ENCODE data around the gene ATP13A1.
A peak's percentile ranks its signal among the peaks of the same experiment; 100 is the strongest.
"Not testable (repeated sequence)": the region's sequence is repeated elsewhere in the genome, so short reads cannot be mapped to it uniquely, and the experiment has no call there.

ATP13A1 gene

GRCh38 chr19:19613506-19613905 lies 50.0 kb downstream of the ATP13A1 start:
- Histone ChIP-seq H3K9me3 (ENCODE audit: severe bottlenecking) (no peaks in the 10 kb centered on the region), H3K36me3 (ENCODE audit: low read depth) (0 out of 2 replicates have a peak, but pooled peaks cover 2% of the 10 kb centered on the region), H3K27ac (ENCODE audit: poor library complexity, severe bottlenecking) (peak overlapping the region; percentile 61), H3K27me3 (ENCODE audit: insufficient read depth, poor library complexity, severe bottlenecking) (no peaks in the 10 kb centered on the region), H3K4me1 (ENCODE audit: insufficient read depth, poor library complexity, severe bottlenecking) (peaks cover 12% of the 10 kb centered on the region), H3K4me3 (ENCODE audit: severe bottlenecking) (no peak overlapping the region)
- DNase-seq (ENCODE audit: low spot score) (no peak), ATAC-seq (ENCODE audit: low read depth) (peak; percentile 85)
- TF ChIP-seq CTCF (IDR thresholded peaks at IDR 0.05; ENCODE audit: poor library complexity, severe bottlenecking) = no peak

DNA sequence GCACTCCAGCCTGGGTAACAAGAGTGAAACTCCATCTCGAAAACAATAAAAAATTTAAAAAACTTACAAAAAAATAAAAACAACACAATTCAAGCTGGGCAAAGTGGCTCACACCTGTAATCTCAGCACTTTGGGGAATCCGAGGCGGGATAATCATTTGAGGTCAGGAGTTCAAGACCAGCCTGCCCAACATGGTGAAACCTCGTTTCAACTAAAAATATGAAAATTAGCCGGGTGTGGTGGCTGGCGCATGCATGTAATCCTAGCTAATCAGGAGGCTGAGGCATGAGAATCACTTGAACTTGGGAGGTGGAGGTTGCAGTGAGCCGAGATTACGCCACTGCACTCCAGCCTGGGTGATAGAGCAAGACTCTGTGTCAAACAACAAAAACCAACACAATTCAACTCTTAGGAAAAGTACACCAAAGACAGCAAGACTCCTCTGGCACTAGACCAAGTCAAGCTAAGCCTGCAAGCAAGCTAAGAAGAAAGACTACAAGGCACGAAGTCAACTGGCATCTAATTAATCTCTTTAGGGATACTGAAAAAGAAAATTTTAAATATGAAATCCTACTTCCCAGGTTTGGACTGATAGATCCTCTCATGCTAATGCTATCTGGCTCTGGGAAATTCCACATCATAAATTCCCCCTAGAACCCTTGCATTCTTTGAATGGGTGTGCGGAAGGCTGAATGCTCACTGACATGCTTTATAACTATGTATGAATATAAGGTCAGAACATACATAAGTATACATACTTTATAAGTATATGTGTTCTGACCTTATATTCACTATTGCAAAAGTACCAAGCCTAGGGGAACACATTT lies 52.9 kb downstream of the ATP13A1 start:
- no peak for DNase-seq (ENCODE audit: low spot score)
- peaks cover 24% of the 10 kb centered on the region for H3K4me1 ChIP-seq (ENCODE audit: insufficient read depth, poor library complexity, severe bottlenecking)
- TF ChIP-seq CTCF (IDR thresholded peaks at IDR 0.05; ENCODE audit: poor library complexity, severe bottlenecking) = no peak
- no peak overlapping the region for H3K27ac ChIP-seq (ENCODE audit: poor library complexity, severe bottlenecking)
- peaks cover 6% of the 10 kb centered on the region; the same call in 1 of the 2 replicates for H3K36me3 ChIP-seq (ENCODE audit: low read depth)
- no peaks in the 10 kb centered on the region for H3K27me3 ChIP-seq (ENCODE audit: insufficient read depth, poor library complexity, severe bottlenecking)
- no peaks in the 10 kb centered on the region for H3K9me3 ChIP-seq (ENCODE audit: severe bottlenecking)
- no peak overlapping the region for H3K4me3 ChIP-seq (ENCODE audit: severe bottlenecking)
- no peak for ATAC-seq (ENCODE audit: low read depth)

GRCh38 chr19:19606686-19607085 lies 56.8 kb downstream of the ATP13A1 start:
- ATAC-seq (ENCODE audit: low read depth); H3K4me3 ChIP-seq (ENCODE audit: severe bottlenecking); H3K27me3 ChIP-seq (ENCODE audit: insufficient read depth, poor library complexity, severe bottlenecking); DNase-seq (ENCODE audit: low spot score); H3K36me3 ChIP-seq (ENCODE audit: low read depth); H3K9me3 ChIP-seq (ENCODE audit: severe bottlenecking): not testable (repeated sequence)
- H3K27ac ChIP-seq (ENCODE audit: poor library complexity, severe bottlenecking) = peak overlapping the region; percentile 56
- H3K4me1 ChIP-seq (ENCODE audit: insufficient read depth, poor library complexity, severe bottlenecking) = peaks cover 38% of the 10 kb centered on the region

GRCh38 chr19:19606021-19606420 lies 57.5 kb downstream of the ATP13A1 start:
- ATAC-seq (ENCODE audit: low read depth) = peak; percentile 75
- no peak for TF ChIP-seq CTCF (IDR thresholded peaks at IDR 0.05; ENCODE audit: poor library complexity, severe bottlenecking)
- Histone ChIP-seq H3K4me3 (ENCODE audit: severe bottlenecking) (no peak overlapping the region), H3K27ac (ENCODE audit: poor library complexity, severe bottlenecking) (peak overlapping the region; percentile 56), H3K4me1 (ENCODE audit: insufficient read depth, poor library complexity, severe bottlenecking) (peaks cover 38% of the 10 kb centered on the region), H3K27me3 (ENCODE audit: insufficient read depth, poor library complexity, severe bottlenecking) (no peaks in the 10 kb centered on the region), H3K36me3 (ENCODE audit: low read depth) (peaks cover 3% of the 10 kb centered on the region; the same call in 1 of the 2 replicates), H3K9me3 (ENCODE audit: severe bottlenecking) (no peaks in the 10 kb centered on the region)
- DNase-seq (ENCODE audit: low spot score) = no peak

- peak overlapping the region; percentile 83 for H3K27ac ChIP-seq (ENCODE audit: poor library complexity, severe bottlenecking)
- no peak for DNase-seq (ENCODE audit: low spot score)
- H3K4me3 ChIP-seq (ENCODE audit: severe bottlenecking) = no peak overlapping the region
- no peaks in the 10 kb centered on the region for H3K9me3 ChIP-seq (ENCODE audit: severe bottlenecking)
- peak; percentile 85 for ATAC-seq (ENCODE audit: low read depth)
- TF ChIP-seq CTCF (IDR thresholded peaks at IDR 0.05; ENCODE audit: poor library complexity, severe bottlenecking) = no peak
- peaks cover 3% of the 10 kb centered on the region; the same call in 1 of the 2 replicates for H3K36me3 ChIP-seq (ENCODE audit: low read depth)
- peaks cover 38% of the 10 kb centered on the region for H3K4me1 ChIP-seq (ENCODE audit: insufficient read depth, poor library complexity, severe bottlenecking)
- H3K27me3 ChIP-seq (ENCODE audit: insufficient read depth, poor library complexity, severe bottlenecking) = no peaks in the 10 kb centered on the region
Measured at GRCh38 chr19:19602713-19603324, 60.7 kb downstream of the ATP13A1 start.

All from RWPE2 (cell line).